Esophagus muscularis mucosa (tissue), 4 donors: ENCODE results near the gene SPON2.

ENCODE experiments used
- CTCF ChIP-seq, 3 experiments: fragments of 200-600 bp in 2 of 3; fragments of 450-650 bp in 1 of 3; sonication (generic) in 2 of 3; IDR thresholded peaks; one replicate each; pipeline ENCODE4 v1.5.1; 2017 to 2019; ENCODE audit warnings: antibody characterized with exemption in 3 of 3, mild to moderate bottlenecking in 2 of 3, moderate library complexity in 1 of 3
- EP300 ChIP-seq: sonication (generic); formaldehyde crosslinking; IDR thresholded peaks from one replicate; pipeline ENCODE4 v1.6.1; 2017; ENCODE audit warnings: antibody characterized with exemption
- POLR2AphosphoS5 ChIP-seq, 2 donors: sonication (generic); formaldehyde crosslinking; IDR thresholded peaks; one replicate each; pipeline ENCODE4 v1.6.1; 2017; ENCODE audit warnings: antibody characterized with exemption in 2 of 2

- no peak for TF ChIP-seq CTCF (IDR thresholded peaks at IDR 0.05)
- no peak for TF ChIP-seq EP300
- no peak for TF ChIP-seq POLR2AphosphoS5 (IDR thresholded peaks at IDR 0.05)
Observed at GRCh38 chr4:1193206-1194009, 21.0 kb upstream of the SPON2 start.
